ENCODE measurements around the gene TLN1. TPM values are rescaled to one million over a fixed set of nuclear protein-coding genes. Genes with fewer than 3 reads are reported as not detected.
A peak's percentile ranks its signal among the peaks of the same experiment; 100 is the strongest.

Gene TLN1
- total and polyA plus RNA-seq, 2 of the 4 experiments (the other 2 are of a cell fraction): 228 to 346 TPM

DNA sequence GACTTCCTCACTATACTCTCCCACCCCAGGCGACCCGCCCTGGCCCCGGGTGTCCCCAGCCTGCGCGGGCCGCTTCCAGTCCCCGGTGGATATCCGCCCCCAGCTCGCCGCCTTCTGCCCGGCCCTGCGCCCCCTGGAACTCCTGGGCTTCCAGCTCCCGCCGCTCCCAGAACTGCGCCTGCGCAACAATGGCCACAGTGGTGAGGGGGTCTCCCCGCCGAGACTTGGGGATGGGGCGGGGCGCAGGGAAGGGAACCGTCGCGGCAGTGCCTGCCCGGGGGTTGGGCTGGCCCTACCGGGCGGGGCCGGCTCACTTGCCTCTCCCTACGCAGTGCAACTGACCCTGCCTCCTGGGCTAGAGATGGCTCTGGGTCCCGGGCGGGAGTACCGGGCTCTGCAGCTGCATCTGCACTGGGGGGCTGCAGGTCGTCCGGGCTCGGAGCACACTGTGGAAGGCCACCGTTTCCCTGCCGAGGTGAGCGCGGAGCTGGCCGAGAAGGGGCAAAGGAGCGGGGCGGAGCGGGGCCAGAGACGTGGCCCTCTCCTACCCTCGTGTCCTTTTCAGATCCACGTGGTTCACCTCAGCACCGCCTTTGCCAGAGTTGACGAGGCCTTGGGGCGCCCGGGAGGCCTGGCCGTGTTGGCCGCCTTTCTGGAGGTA lies 56.1 kb downstream of the TLN1 start:
- TF ChIP-seq MAFK (IDR thresholded peaks at IDR 0.05; ENCODE audit: low read depth, low read length): no peak
- TF ChIP-seq CEBPB (IDR thresholded peaks at IDR 0.05; ENCODE audit: low read depth, low read length): no peak
- no peak for TF ChIP-seq ELK1 (IDR thresholded peaks at IDR 0.05; ENCODE audit: borderline replicate concordance, low read depth, low read length)
- TF ChIP-seq BHLHE40 (IDR thresholded peaks at IDR 0.05; ENCODE audit: low read depth, low read length): no peak
- no peak for TF ChIP-seq CTCF (conservative IDR thresholded peaks at IDR 0.05; ENCODE audit: low read depth, low read length)
- no peak for TF ChIP-seq RAD21 (IDR thresholded peaks at IDR 0.05; ENCODE audit: low read length)
- no peak for TF ChIP-seq MXI1 (IDR thresholded peaks at IDR 0.05; ENCODE audit: borderline replicate concordance, low read depth, low read length)
- no peak for TF ChIP-seq MAZ (IDR thresholded peaks at IDR 0.05; ENCODE audit: borderline replicate concordance, low read depth, low read length)
- TF ChIP-seq POLR2A (IDR thresholded peaks at IDR 0.05; ENCODE audit: low read depth, low read length): no peak
- H2BK20ac ChIP-seq (ENCODE audit: low read depth, low read length): no peak overlapping the region; the same call in 1 of the 2 replicates
- POLR2A ChIA-PET (ENCODE audit: unreplicated experiment): interaction anchor here (1.7 kb wide), 1 partner anchor 15 kb away, joined by 4 read pairs; no protein-coding TSS in a partner anchor

More for the DNA sequence above, 56.1 kb downstream of the TLN1 start:
- Histone ChIP-seq H2BK120ac (ENCODE audit: low read depth, low read length) (peak overlapping the region; percentile 16), H2AK5ac (ENCODE audit: low read depth, low read length) (peak overlapping the region; percentile 56), H3K27me3 (ENCODE audit: control insufficient read depth, insufficient read depth, low read length) (no peaks in the 10 kb centered on the region), H3K4me2 (ENCODE audit: low read depth, low read length) (peak overlapping the region; percentile 40; the same call in 1 of the 2 replicates), H3K79me1 (ENCODE audit: low read depth in 1 of 2, low read length in 2 of 2) (peaks cover 0 to 10% of the 10 kb centered on the region in 2 experiments; a peak in 2 of 4 replicates), H3K23ac (ENCODE audit: low read depth, low read length) (no peak overlapping the region), H2BK15ac (ENCODE audit: low read depth, low read length) (peak overlapping the region; percentile 33; the same call in 1 of the 3 replicates), H4K20me1 (ENCODE audit: insufficient read depth, low read length) (peaks cover 10% of the 10 kb centered on the region), H2AK9ac (replicated peaks; ENCODE audit: low read depth, low read length, poor library complexity) (peak overlapping the region; percentile 86), H3K56ac (ENCODE audit: extremely low read depth, insufficient read depth, low read length) (no peak overlapping the region), H3K9me3 (ENCODE audit: control insufficient read depth, insufficient read depth, low read length) (no peaks in the 10 kb centered on the region), H3K4ac (ENCODE audit: low read depth, low read length) (peak overlapping the region; percentile 67), H3K14ac (replicated peaks; ENCODE audit: low read depth, low read length) (no peak overlapping the region), H4K91ac (ENCODE audit: insufficient read depth, low read depth, low read length) (peak overlapping the region; percentile 27; the same call in 1 of the 2 replicates), H3K4me3 (ENCODE audit: insufficient read depth, low read depth, low read length) (peak overlapping the region; percentile 12; the same call in 1 of the 2 replicates), H3K9me1 (ENCODE audit: insufficient read depth, low read length) (peaks cover 20% of the 10 kb centered on the region), H2AFZ (replicated peaks; ENCODE audit: low read length, poor library complexity) (peak overlapping the region; percentile 91), H3K9ac (ENCODE audit: low read depth, low read length) (no peak overlapping the region), H4K5ac (ENCODE audit: low read depth, low read length) (peak overlapping the region; percentile 39; the same call in 1 of the 2 replicates), H2BK5ac (ENCODE audit: low read depth, low read length, poor library complexity, severe bottlenecking) (no peak overlapping the region), H3K27ac (ENCODE audit: insufficient read depth, low read length) (no peak overlapping the region; the same call in 1 of the 2 replicates), H4K8ac (ENCODE audit: low read depth in 2 of 2, low read length in 2 of 2) (peak overlapping the region; percentile 15 to 80; a peak in 3 of 4 replicates), H3K18ac (ENCODE audit: low read depth, low read length) (peak overlapping the region; percentile 40; the same call in 1 of the 2 replicates), H3K36me3 (ENCODE audit: control insufficient read depth, insufficient read depth, low read length) (no peaks in the 10 kb centered on the region), H3K4me1 (ENCODE audit: control insufficient read depth, insufficient read depth, low read length) (peaks cover 19% of the 10 kb centered on the region)
- dilution Hi-C loops (cut with HindIII; ENCODE audit: low sequenced_read_pairs, unreplicated experiment): no loop called here
- ATAC-seq (ENCODE audit: low read depth) (no peak; the same call in 1 of the 2 replicates), DNase-seq (no peak)
- CTCF ChIA-PET: interaction anchor here (1.0 to 1.3 kb wide), 2 partner anchors 15 to 57 kb away, joined by 3 to 5 read pairs; partner anchors contain the start of gene CREB3
- intact Hi-C loops (cut with micrococcal nuclease): no loop called here
- BruUV-seq (replicated peaks): no TSS peak
- in situ Hi-C loops (cut with MboI; ENCODE audit: low sequenced_read_pairs): no loop called here
- WGBS, 2 experiments (ENCODE audit: extremely low coverage in 2 of 2, insufficient read length in 1 of 2): 32% methylated on average over 27 of the region's 51 CpGs; no CpG with 5 or more reads in 1 of the 2 experiments
